ENCODE data around the gene ZNF423.

GRCh38 chr16:49776085-49776595 is 79.8 kb downstream of the ZNF423 start:
- TF ChIP-seq CTCF (IDR thresholded peaks at IDR 0.05; ENCODE audit: low read length) (no peak), EZH2phosphoT487 (IDR thresholded peaks at IDR 0.05; ENCODE audit: low read length) (no peak), EZH2 (optimal IDR thresholded peaks at IDR 0.05; ENCODE audit: low read depth, low read length) (no peak)

Measured in MM.1S (cell line).